ENCODE measurements around the gene HMCN2.

DNA sequence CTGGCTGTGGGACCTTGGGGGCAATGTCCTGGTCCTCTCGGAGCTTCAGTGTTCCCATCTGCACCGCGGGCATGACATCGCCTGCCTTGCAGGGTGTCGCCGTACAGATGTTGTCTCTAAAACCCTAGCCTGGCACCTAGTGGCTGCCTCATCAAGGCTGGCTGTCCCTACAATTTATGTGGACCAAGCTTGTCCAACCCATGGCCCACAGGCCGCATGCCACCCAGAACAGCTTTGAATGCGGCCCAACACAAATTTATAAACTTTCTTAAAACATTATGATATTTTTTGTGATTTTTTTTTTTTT lies 160.9 kb downstream of the HMCN2 start:
- TF ChIP-seq, protein P1, sequence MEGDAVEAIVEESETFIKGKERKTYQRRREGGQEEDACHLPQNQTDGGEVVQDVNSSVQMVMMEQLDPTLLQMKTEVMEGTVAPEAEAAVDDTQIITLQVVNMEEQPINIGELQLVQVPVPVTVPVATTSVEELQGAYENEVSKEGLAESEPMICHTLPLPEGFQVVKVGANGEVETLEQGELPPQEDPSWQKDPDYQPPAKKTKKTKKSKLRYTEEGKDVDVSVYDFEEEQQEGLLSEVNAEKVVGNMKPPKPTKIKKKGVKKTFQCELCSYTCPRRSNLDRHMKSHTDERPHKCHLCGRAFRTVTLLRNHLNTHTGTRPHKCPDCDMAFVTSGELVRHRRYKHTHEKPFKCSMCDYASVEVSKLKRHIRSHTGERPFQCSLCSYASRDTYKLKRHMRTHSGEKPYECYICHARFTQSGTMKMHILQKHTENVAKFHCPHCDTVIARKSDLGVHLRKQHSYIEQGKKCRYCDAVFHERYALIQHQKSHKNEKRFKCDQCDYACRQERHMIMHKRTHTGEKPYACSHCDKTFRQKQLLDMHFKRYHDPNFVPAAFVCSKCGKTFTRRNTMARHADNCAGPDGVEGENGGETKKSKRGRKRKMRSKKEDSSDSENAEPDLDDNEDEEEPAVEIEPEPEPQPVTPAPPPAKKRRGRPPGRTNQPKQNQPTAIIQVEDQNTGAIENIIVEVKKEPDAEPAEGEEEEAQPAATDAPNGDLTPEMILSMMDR (IDR thresholded peaks at IDR 0.05) = no peak
- TF ChIP-seq, protein P2, sequence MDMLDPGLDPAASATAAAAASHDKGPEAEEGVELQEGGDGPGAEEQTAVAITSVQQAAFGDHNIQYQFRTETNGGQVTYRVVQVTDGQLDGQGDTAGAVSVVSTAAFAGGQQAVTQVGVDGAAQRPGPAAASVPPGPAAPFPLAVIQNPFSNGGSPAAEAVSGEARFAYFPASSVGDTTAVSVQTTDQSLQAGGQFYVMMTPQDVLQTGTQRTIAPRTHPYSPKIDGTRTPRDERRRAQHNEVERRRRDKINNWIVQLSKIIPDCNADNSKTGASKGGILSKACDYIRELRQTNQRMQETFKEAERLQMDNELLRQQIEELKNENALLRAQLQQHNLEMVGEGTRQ (IDR thresholded peaks at IDR 0.05; ENCODE audit: borderline replicate concordance, low read depth, low read length) = no peak
